Left ventricle myocardium inferior (tissue), 1 donor: ENCODE measurements around the gene RIPK3. TPM values are rescaled to one million over a fixed set of nuclear protein-coding genes. Genes with fewer than 3 reads are reported as not detected.

Source experiments
- DNase-seq: peaks from one replicate; pipeline ENCODE4 v3.0.0-alpha.2; 2020
- H3K27ac ChIP-seq: fragments of 200-600 bp; replicated peaks from 2 replicates; pipeline ENCODE4 v1.8.0; 2021
- H3K27me3 ChIP-seq: fragments of 200-600 bp; 2 replicates; pipeline ENCODE4 v1.8.0; 2021; ENCODE audit warnings: low read depth
- H3K36me3 ChIP-seq: fragments of 200-600 bp; 2 replicates; pipeline ENCODE4 v1.8.0; 2021
- H3K4me1 ChIP-seq: fragments of 200-600 bp; 2 replicates; pipeline ENCODE4 v1.8.0; 2021
- H3K4me3 ChIP-seq: fragments of 200-600 bp; 2 replicates; pipeline ENCODE4 v1.8.0; 2021; ENCODE audit warnings: mild to moderate bottlenecking, moderate library complexity
- H3K9me3 ChIP-seq: fragments of 200-600 bp; replicated peaks from 2 replicates; pipeline ENCODE4 v1.8.0; 2021
- intact Hi-C: fragments of 100-400 bp; cut with micrococcal nuclease; formaldehyde crosslinking; loops from one replicate; pipeline ENCODE4 v1.11.0; 2022
- total RNA-seq: library from RNA; stranded (reverse); fragmentation: NEBNext Ultra II Directional; extraction: Animal tissue kit (Norgen Biotek cat#: 25700); gene quantifications from one replicate; pipeline ENCODE4 v1.2.1, GENCODE V29; 2021
- TF ChIP-seq, protein P1 (sequence below): fragments of 200-600 bp; IDR thresholded peaks from 2 replicates; pipeline ENCODE4 v1.8.0; 2021; ENCODE audit warnings: antibody characterized with exemption, mild to moderate bottlenecking, borderline replicate concordance
- donor health status: DM: no; HTN: yes; CAD: no; lungs with severe emphysema.

Gene RIPK3
- total RNA-seq, 1 donor from 2014 or later = 3.6 TPM

GRCh38 chr14:24334431-24335291 lies 5.1 kb downstream of the RIPK3 start, which contains the start of gene ADCY4:
TSS of gene ADCY4 (minus strand) at chr14:24335071. CDS start at chr14:24334652, 419 bp downstream.
- Histone ChIP-seq H3K4me1 (peaks cover 59% of the 10 kb centered on the region), H3K27me3 (peaks cover 72% of the 10 kb centered on the region), H3K4me3 (peak within 1 kb of the TSS; percentile 78), H3K9me3 (no peaks in the 10 kb centered on the region), H3K27ac (peak within 1 kb of the TSS; percentile 95), H3K36me3 (peaks cover 5% of the 10 kb centered on the region)
- DNase-seq = peak; percentile 68
- intact Hi-C loops = loop anchor here (5.0 kb wide), 1 partner anchor 103 kb away; no protein-coding TSS in a partner anchor
- TF ChIP-seq, protein P1, sequence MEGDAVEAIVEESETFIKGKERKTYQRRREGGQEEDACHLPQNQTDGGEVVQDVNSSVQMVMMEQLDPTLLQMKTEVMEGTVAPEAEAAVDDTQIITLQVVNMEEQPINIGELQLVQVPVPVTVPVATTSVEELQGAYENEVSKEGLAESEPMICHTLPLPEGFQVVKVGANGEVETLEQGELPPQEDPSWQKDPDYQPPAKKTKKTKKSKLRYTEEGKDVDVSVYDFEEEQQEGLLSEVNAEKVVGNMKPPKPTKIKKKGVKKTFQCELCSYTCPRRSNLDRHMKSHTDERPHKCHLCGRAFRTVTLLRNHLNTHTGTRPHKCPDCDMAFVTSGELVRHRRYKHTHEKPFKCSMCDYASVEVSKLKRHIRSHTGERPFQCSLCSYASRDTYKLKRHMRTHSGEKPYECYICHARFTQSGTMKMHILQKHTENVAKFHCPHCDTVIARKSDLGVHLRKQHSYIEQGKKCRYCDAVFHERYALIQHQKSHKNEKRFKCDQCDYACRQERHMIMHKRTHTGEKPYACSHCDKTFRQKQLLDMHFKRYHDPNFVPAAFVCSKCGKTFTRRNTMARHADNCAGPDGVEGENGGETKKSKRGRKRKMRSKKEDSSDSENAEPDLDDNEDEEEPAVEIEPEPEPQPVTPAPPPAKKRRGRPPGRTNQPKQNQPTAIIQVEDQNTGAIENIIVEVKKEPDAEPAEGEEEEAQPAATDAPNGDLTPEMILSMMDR = no peak

DNA sequence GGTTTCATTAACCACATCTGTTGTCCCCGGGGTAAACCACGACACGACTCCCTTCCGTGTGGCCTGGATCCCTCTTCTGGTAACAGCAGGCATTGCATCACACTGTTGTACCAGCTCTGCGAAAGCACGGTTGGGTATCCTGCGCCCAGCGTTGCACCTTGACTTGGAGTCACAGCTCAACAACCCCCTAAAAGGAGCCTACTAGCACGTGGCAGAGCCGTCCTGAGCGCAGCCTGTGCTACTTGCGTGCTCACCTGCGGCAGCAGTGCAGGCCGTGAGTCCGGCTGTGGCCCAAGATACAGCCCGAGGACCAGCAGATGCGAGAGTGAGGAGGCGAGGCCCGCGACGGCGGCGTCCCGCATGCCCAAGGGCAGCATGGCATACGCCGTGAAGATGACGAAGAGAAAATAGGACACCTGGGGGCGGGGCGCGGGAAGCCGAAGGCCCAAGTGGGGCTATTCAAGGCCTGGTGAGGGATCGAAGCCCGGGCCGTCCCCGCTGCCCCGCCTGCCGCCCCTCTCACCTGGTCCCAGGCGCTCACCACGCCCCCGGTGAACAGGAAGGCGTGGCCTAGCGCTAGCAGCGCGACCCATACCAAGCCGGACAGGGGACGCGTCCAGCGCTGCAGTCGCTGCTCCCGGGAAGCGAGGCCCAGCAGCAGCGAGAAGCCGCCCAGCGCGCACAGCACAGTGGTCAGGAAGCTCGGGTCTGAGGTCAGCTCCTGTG lies 7.4 kb downstream of the RIPK3 start:
- peak overlapping the region; percentile 78 for H3K4me3 ChIP-seq
- H3K36me3 ChIP-seq = peaks cover 5% of the 10 kb centered on the region
- no peaks in the 10 kb centered on the region for H3K9me3 ChIP-seq
- peak; percentile 52 for DNase-seq
- H3K4me1 ChIP-seq = peaks cover 40% of the 10 kb centered on the region
- peak overlapping the region; percentile 95 for H3K27ac ChIP-seq
- H3K27me3 ChIP-seq = peaks cover 49% of the 10 kb centered on the region
- intact Hi-C loops = loop anchor here (5.0 kb wide), 1 partner anchor 105 kb away; no protein-coding TSS in a partner anchor
- TF ChIP-seq, protein P1 = peak; percentile 77

- TF ChIP-seq, protein P1 = no peak
- Histone ChIP-seq H3K4me1 (peaks cover 40% of the 10 kb centered on the region), H3K9me3 (no peaks in the 10 kb centered on the region), H3K27ac (peak overlapping the region; percentile 95), H3K36me3 (peaks cover 5% of the 10 kb centered on the region), H3K4me3 (peak overlapping the region; percentile 78), H3K27me3 (peaks cover 45% of the 10 kb centered on the region)
- DNase-seq = no peak
- intact Hi-C loops = loop anchor here (5.0 kb wide), 1 partner anchor 106 kb away; no protein-coding TSS in a partner anchor
Measured at GRCh38 chr14:24331731-24332267, 8.0 kb downstream of the RIPK3 start.

GRCh38 chr14:24330973-24331674 lies 8.7 kb downstream of the RIPK3 start:
- no peak for DNase-seq
- intact Hi-C loops = loop anchor here (5.0 kb wide), 1 partner anchor 106 kb away; no protein-coding TSS in a partner anchor
- Histone ChIP-seq H3K27me3 (peaks cover 38% of the 10 kb centered on the region), H3K27ac (no peak overlapping the region), H3K9me3 (no peaks in the 10 kb centered on the region), H3K36me3 (peaks cover 6% of the 10 kb centered on the region), H3K4me1 (peaks cover 40% of the 10 kb centered on the region), H3K4me3 (no peak overlapping the region)
- TF ChIP-seq, protein P1 = no peak
